Endothelial cell of umbilical vein (primary cell): Measurements from ENCODE around the gene GLB1L. TPM values are rescaled to one million over a fixed set of nuclear protein-coding genes. Genes with fewer than 3 reads are reported as not detected.

Experiments
- BruUV-seq: library from RNA; stranded (reverse); fragments of 400-500 nt; replicated peaks from 2 replicates; lab custom pipeline; 2021; lab: Mats Ljungman, UMichigan
- CTCF ChIA-PET: fragments of 300-600, 350-600 bp; sonication (Branson Sonifier 250); formaldehyde crosslinking; loops from one replicate; lab custom pipeline; 2021; ENCODE audit warnings: antibody characterized with exemption, inconsistent platforms; lab: Charles Lee
- POLR2A ChIA-PET: fragments of 300-600, 350-600 bp; sonication (Branson Sonifier 250); formaldehyde crosslinking; loops from one replicate; lab custom pipeline; 2021; ENCODE audit warnings: antibody characterized with exemption, inconsistent platforms; lab: Charles Lee
- DNase-seq: peaks from one replicate; pipeline ENCODE4 v3.0.0-alpha.2; 2011; ENCODE audit warnings: low read depth, low spot score
- FAIRE-seq: peaks from 2 replicates; lab custom pipeline; 2011; peaks lifted over from hg19 to GRCh38; lab: Jason Lieb, UNC
- H2AFZ ChIP-seq: 2 replicates; pipeline ENCODE4 v1.6.0; 2012; ENCODE audit warnings: low read depth, low read length, control low read depth, inconsistent platforms
- H3K27ac ChIP-seq: 2 replicates; pipeline ENCODE4 v1.5.1; 2011; ENCODE audit warnings: low read depth, mild to moderate bottlenecking, control low read depth, low read length, moderate library complexity; ENCODE audit not compliant: insufficient read depth
- H3K27me3 ChIP-seq, 2 experiments: 2 replicates each; pipeline versions ENCODE4 v1.6.0 to v1.6.1; 2011; ENCODE audit warnings: low read length in 2 of 2, mixed read lengths in 1 of 2; ENCODE audit not compliant: control insufficient read depth in 2 of 2, insufficient read depth in 2 of 2
- H3K36me3 ChIP-seq, 2 experiments: 2 replicates in 1 of 2; 3 replicates in 1 of 2; pipeline ENCODE4 v1.5.1; 2011; ENCODE audit warnings: low read length in 2 of 2, mild to moderate bottlenecking in 1 of 2, moderate library complexity in 1 of 2; ENCODE audit not compliant: control insufficient read depth in 2 of 2, insufficient read depth in 2 of 2; ENCODE audit errors: extremely low read depth in 1 of 2
- H3K4me1 ChIP-seq: 3 replicates; pipeline ENCODE4 v1.5.1; 2011; ENCODE audit warnings: mild to moderate bottlenecking, low read length; ENCODE audit not compliant: control insufficient read depth, insufficient read depth; ENCODE audit errors: extremely low read depth
- H3K4me2 ChIP-seq: 2 replicates; pipeline ENCODE4 v1.6.1; 2011; ENCODE audit warnings: low read length, control low read depth, mixed read lengths; ENCODE audit not compliant: insufficient read depth
- H3K4me3 ChIP-seq, 3 experiments: fragments of 200-600 bp in 1 of 3; sonication (generic), shearing (Covaris generic) in 1 of 3; replicated peaks in 1 of 3; 2 replicates each; pipeline ENCODE4 v1.5.1; 2011 to 2016; ENCODE audit warnings: control low read depth in 3 of 3, low read length in 3 of 3, mild to moderate bottlenecking in 2 of 3, inconsistent platforms in 1 of 3, low read depth in 1 of 3, moderate library complexity in 1 of 3; ENCODE audit not compliant: insufficient read depth in 1 of 3
- H3K79me2 ChIP-seq: 2 replicates; pipeline ENCODE4 v1.6.0; 2012; ENCODE audit warnings: low read length, inconsistent platforms; ENCODE audit not compliant: control insufficient read depth, insufficient read depth
- H3K9ac ChIP-seq: replicated peaks from 2 replicates; pipeline ENCODE3; 2011; ENCODE audit warnings: low read length, control low read depth; ENCODE audit not compliant: insufficient read depth; ENCODE audit errors: extremely low read depth
- H3K9me1 ChIP-seq: replicated peaks from 3 replicates; pipeline ENCODE4 v1.6.0; 2011; ENCODE audit warnings: mild to moderate bottlenecking, low read length; ENCODE audit not compliant: control insufficient read depth, insufficient read depth; ENCODE audit errors: extremely low read depth
- H3K9me3 ChIP-seq: replicated peaks from 2 replicates; pipeline ENCODE4 v1.5.1; 2012; ENCODE audit warnings: low read length, inconsistent platforms; ENCODE audit not compliant: control insufficient read depth, insufficient read depth
- H4K20me1 ChIP-seq: replicated peaks from 2 replicates; pipeline ENCODE3; 2011; ENCODE audit warnings: mild to moderate bottlenecking, low read length; ENCODE audit not compliant: control insufficient read depth, insufficient read depth; ENCODE audit errors: extremely low read depth
- CTCF ChIP-seq, 2 donors: IDR thresholded peaks; 1 replicate in 1 of 2; 2 replicates in 1 of 2; pipeline ENCODE4 v1.5.1; 2011; ENCODE audit warnings: low read length in 2 of 2, mild to moderate bottlenecking in 2 of 2, moderate library complexity in 2 of 2, control low read depth in 1 of 2, inconsistent platforms in 1 of 2, low read depth in 1 of 2; ENCODE audit not compliant: insufficient read depth in 1 of 2; ENCODE audit errors: extremely low read depth in 1 of 2
- EZH2 ChIP-seq: IDR thresholded peaks from 2 replicates; pipeline ENCODE4 v1.6.1; 2012; ENCODE audit warnings: borderline replicate concordance, low read depth, mild to moderate bottlenecking, moderate library complexity, low read length, inconsistent platforms; ENCODE audit not compliant: severe bottlenecking
- FOS ChIP-seq: IDR thresholded peaks from 2 replicates; pipeline ENCODE4 v1.6.1; 2011; ENCODE audit warnings: mild to moderate bottlenecking, low read length, moderate library complexity, borderline replicate concordance; ENCODE audit not compliant: insufficient read depth
- GATA2 ChIP-seq: IDR thresholded peaks from 2 replicates; pipeline ENCODE4 v1.7.0; 2011; ENCODE audit warnings: low read depth, mild to moderate bottlenecking, moderate library complexity, mixed read lengths, low read length; ENCODE audit not compliant: insufficient read length, insufficient read depth
- JUN ChIP-seq: IDR thresholded peaks from 2 replicates; pipeline ENCODE4 v1.6.1; 2011; ENCODE audit warnings: borderline replicate concordance, low read depth; ENCODE audit not compliant: insufficient read length, insufficient read depth
- MYC ChIP-seq: IDR thresholded peaks from one replicate; pipeline ENCODE4 v1.6.1; 2011; ENCODE audit warnings: mild to moderate bottlenecking, low read depth, low read length
- POLR2A ChIP-seq: IDR thresholded peaks from 2 replicates; pipeline ENCODE4 v1.6.1; 2012; ENCODE audit warnings: low read depth, mild to moderate bottlenecking, control low read depth, low read length
- POLR2AphosphoS5 ChIP-seq: IDR thresholded peaks from 2 replicates; pipeline ENCODE4 v1.6.1; 2012; ENCODE audit warnings: low read depth, mild to moderate bottlenecking, control low read depth, low read length, moderate library complexity; ENCODE audit not compliant: insufficient read depth
- dilution Hi-C: fragments of 300-500 bp; cut with MboI; formaldehyde crosslinking; loops from one replicate; pipeline ENCODE4 v1.15.0; 2019; ENCODE audit warnings: low sequenced_read_pairs; ENCODE audit not compliant: extremely low pct_ligation_motif_present
- intact Hi-C: fragments of 100-400 bp; cut with micrococcal nuclease; formaldehyde crosslinking; loops from one replicate; pipeline ENCODE4 v1.10.0; 2022
- polyA plus RNA-seq, 4 experiments: library from polyadenylated mRNA; depleted of rRNA in 3 of 4; stranded (reverse) in 3 of 4; unstranded in 1 of 4; fragments of >200 nt; gene quantifications; 2 replicates each; pipeline versions ENCODE4 v1.2.1 to v1.2.3, GENCODE V29; 2011 to 2012; ENCODE audit warnings: missing spikeins in 1 of 4
- total RNA-seq: library from RNA; stranded (reverse); gene quantifications from 2 replicates; pipeline ENCODE4 v1.2.3, GENCODE V29; 2021
- TF ChIP-seq, protein P1 (sequence below): IDR thresholded peaks from 2 replicates; pipeline ENCODE4 v1.6.1; 2011; ENCODE audit not compliant: insufficient read depth, insufficient read length

Gene GLB1L
- total and polyA plus RNA-seq, 2 donors (not counting 3 experiments of a cell fraction or from before 2014, with no cell fraction given): 9.2 to 11.9 TPM

DNA sequence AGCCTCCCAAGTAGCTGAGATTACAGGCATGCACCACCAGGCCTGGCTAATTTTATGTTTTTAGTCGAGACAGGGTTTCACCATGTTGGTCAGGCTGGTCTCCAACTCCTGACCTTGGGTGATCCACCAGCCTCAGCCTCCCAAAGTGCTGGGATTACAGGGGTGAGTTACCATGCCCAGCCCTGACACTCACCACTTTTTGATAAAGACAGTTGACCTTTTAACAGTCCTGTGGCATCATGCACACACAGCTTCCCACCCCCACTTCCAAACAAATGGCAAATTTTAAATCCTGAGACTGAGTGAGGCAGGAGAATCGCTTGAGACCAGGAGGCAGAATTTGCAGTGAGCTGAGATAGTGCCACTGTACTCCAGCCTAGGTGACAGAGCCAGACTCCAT, 27.8 kb upstream of the GLB1L start:
- Histone ChIP-seq H3K27me3 (peaks cover 4 to 10% of the 10 kb centered on the region in 2 experiments), H3K9me3 (no peaks in the 10 kb centered on the region), H3K4me1 (peaks cover 3% of the 10 kb centered on the region), H3K4me2 (no peak overlapping the region), H3K36me3 (no peaks in the 10 kb centered on the region), H3K4me3 (no peak overlapping the region), H4K20me1 (no peaks in the 10 kb centered on the region), H3K9ac (no peak overlapping the region), H3K9me1 (no peaks in the 10 kb centered on the region), H3K79me2 (no peaks in the 10 kb centered on the region), H2AFZ (no peak overlapping the region), H3K27ac (no peak overlapping the region)
- DNase-seq (no peak), FAIRE-seq (no peak)
- TF ChIP-seq, protein P1, sequence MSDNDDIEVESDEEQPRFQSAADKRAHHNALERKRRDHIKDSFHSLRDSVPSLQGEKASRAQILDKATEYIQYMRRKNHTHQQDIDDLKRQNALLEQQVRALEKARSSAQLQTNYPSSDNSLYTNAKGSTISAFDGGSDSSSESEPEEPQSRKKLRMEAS: no peak
- no peak for TF ChIP-seq EZH2
- no peak for TF ChIP-seq GATA2
- no peak for TF ChIP-seq JUN
- no peak for TF ChIP-seq CTCF (IDR thresholded peaks at IDR 0.05; ENCODE audit: extremely low read depth in 1 of 2, insufficient read depth in 1 of 2, low read depth in 1 of 2, low read length in 2 of 2)
- TF ChIP-seq MYC: no peak
- no peak for TF ChIP-seq FOS
- no peak for TF ChIP-seq POLR2AphosphoS5
- TF ChIP-seq POLR2A: no peak
- dilution Hi-C loops: no loop called here
- POLR2A ChIA-PET: no interaction called here
- BruUV-seq: no TSS peak
- intact Hi-C loops: no loop called here
- CTCF ChIA-PET: interaction anchor here (0.7 kb wide), 2 partner anchors 12 to 22 kb away, joined by 3 read pairs; no protein-coding TSS in a partner anchor
